Activated CD4-positive, alpha-beta T cell treated with anti-CD3 and anti-CD28 coated beads, Interleukin-2, amount 10 ng/mL, durations not matched to agents 24 days and 14 days (primary cell): ENCODE data around the gene ACTR10. TPM values are rescaled to one million over a fixed set of nuclear protein-coding genes. Genes with fewer than 3 reads are reported as not detected.

Experiments used
- DNase-seq: peaks from one replicate; pipeline ENCODE4 v3.0.0; 2022
- H3K27ac Mint-ChIP-seq: one replicate; pipeline ENCODE4 v1.8.0; 2022; ENCODE audit warnings: mild to moderate bottlenecking, mixed read lengths
- H3K27me3 Mint-ChIP-seq: one replicate; pipeline ENCODE4 v1.8.0; 2022; ENCODE audit warnings: mixed read lengths
- H3K36me3 Mint-ChIP-seq: one replicate; pipeline ENCODE4 v1.8.0; 2022; ENCODE audit warnings: low read depth, mild to moderate bottlenecking, mixed read lengths
- H3K4me1 Mint-ChIP-seq: one replicate; pipeline ENCODE4 v1.8.0; 2021; ENCODE audit warnings: mixed read lengths
- H3K4me3 Mint-ChIP-seq: one replicate; pipeline ENCODE4 v1.8.0; 2022; ENCODE audit warnings: mild to moderate bottlenecking, moderate library complexity, mixed read lengths
- H3K9me3 Mint-ChIP-seq: one replicate; pipeline ENCODE4 v1.8.0; 2021; ENCODE audit warnings: mixed read lengths
- intact Hi-C: fragments of 100-400 bp; cut with micrococcal nuclease; formaldehyde crosslinking; loops from one replicate; pipeline ENCODE4 v1.15.1; 2023
- total RNA-seq: library from RNA; stranded (reverse); gene quantifications from 2 replicates; pipeline ENCODE4 v1.2.3, GENCODE V29; 2022

The ACTR10 gene
- total RNA-seq, 1 donor from 2014 or later: 40.5 TPM

DNA sequence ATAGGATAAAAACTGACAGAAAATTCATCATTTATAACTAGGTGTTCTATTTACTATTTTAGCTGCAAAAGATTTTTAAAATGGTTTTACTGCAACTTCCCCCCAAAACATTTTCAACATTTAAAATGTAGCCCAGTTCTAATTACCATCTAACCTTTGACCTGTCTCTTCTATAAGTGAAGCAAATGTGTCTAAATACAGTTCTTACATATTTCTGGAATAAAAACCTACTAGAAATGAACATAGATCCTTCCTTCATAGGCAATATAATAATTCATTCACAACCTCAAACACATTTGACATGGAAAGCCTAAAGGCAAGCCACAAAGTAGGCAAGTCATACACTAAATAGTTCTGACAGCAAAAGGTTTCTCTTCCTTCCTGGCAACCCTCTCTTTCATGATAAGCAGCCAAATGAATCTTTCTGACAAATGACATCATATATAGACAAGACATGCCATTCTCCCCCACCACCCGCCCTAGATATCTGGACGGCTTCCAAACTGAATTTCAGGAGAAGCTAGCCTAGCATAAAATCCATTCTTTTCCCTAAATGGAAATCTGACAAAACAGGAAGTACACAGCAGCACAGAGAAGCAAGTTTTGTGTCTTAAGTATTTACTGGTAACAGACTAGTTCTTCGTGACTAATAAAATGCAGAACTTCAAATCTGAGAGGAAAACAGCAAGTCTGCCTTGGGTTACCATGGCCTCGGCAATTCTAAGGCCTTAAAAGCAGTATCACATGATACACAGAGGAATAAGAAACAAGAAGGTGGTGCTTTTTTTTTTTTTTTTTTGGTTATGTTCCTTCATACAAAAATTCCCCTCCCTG is 81.2 kb downstream of the ACTR10 start:
- Mint-ChIP-seq H3K4me1 (peaks cover 51% of the 10 kb centered on the region), H3K9me3 (no peaks in the 10 kb centered on the region), H3K27me3 (no peaks in the 10 kb centered on the region), H3K27ac (peak overlapping the region; percentile 96), H3K36me3 (peaks cover 59% of the 10 kb centered on the region), H3K4me3 (peak overlapping the region; percentile 69)
- intact Hi-C loops: loop anchor here (1.0 to 2.0 kb wide), 2 partner anchors 16 to 36 kb away; partner anchors contain the start of gene PSMA3
- peak; percentile 75 for DNase-seq

DNA sequence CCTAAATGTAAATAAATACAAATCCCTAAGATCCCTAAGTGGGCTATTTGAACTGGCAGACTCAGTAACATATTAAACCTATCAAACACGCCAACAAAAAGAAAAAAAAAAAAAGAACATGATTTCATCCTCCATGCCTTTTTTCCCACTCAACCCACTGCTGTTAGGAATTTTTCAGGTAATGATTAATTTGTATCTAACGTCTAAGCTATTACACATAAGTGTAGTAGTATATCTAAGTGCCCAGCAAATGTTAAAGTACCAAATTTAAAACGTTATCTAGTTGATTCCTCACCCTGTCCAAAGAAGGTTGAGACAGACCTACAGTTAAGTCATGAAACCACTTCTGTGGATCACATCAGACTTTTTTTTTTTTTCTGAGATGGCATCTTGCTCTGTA is 82.0 kb downstream of the ACTR10 start:
- intact Hi-C loops: loop anchor here (1.0 to 2.0 kb wide), 2 partner anchors 15 to 37 kb away; partner anchors contain the start of gene PSMA3
- Mint-ChIP-seq H3K9me3 (no peaks in the 10 kb centered on the region), H3K4me3 (peak overlapping the region; percentile 69), H3K36me3 (peaks cover 60% of the 10 kb centered on the region), H3K27ac (peak overlapping the region; percentile 96), H3K27me3 (no peaks in the 10 kb centered on the region), H3K4me1 (peaks cover 44% of the 10 kb centered on the region)
- DNase-seq: no peak

DNA sequence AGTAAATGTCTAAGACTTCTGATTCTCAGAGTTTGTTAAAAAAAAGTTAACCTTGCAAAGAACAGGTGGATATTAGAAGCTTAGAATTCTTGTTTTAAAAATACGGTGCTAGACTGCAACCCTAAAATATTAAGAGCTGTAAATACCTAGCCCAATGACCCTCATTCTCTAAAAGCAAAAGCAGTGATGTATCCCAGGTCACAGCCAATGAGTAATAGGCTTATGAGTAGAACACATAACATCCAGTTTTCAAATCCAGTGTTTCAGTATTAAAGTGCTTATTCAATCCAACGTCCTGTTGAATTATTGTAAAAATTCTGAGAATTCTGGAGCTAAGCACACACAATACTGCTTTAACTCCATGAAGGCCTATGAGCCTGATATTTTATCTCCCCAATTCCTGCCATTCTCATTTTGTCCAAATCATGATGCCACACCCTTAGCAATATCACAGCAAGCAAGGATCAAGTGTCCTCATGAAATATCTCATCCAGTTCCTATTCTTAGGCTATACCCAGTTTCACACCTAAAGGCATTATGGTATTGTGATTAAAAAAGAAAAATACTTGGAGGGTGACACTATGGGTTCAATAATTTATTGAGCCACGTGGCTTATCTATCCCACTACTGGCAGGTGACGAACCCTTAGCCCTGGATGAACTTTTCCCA is 83.1 kb downstream of the ACTR10 start:
- Mint-ChIP-seq H3K27ac (peak overlapping the region; percentile 29), H3K9me3 (no peaks in the 10 kb centered on the region), H3K36me3 (peaks cover 64% of the 10 kb centered on the region), H3K4me3 (no peak overlapping the region), H3K27me3 (no peaks in the 10 kb centered on the region), H3K4me1 (peaks cover 47% of the 10 kb centered on the region)
- peak; percentile 20 for DNase-seq
- intact Hi-C loops: no loop called here

DNA sequence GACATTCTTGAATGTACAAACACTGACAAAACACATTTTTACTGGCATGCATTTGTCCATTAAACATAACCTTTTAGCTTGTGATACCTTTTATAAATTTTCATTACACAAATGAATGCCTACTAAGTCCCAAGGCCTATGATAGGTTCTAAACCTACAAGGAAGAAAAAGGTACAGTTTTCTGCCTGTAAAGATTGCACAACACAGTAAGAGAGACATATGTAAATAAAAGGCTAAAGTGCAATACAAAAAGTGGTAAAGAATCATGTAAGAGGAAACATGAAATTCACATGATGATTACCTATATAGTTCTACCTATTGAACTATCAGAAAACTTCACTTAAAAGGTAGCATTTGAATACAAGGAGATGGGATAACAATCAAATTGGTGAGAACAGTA is 83.8 kb downstream of the ACTR10 start:
- H3K27ac Mint-ChIP-seq: peak overlapping the region; percentile 26
- DNase-seq: no peak
- H3K27me3 Mint-ChIP-seq: no peaks in the 10 kb centered on the region
- intact Hi-C loops: no loop called here
- H3K9me3 Mint-ChIP-seq: no peaks in the 10 kb centered on the region
- H3K36me3 Mint-ChIP-seq: peaks cover 67% of the 10 kb centered on the region
- peaks cover 51% of the 10 kb centered on the region for H3K4me1 Mint-ChIP-seq
- H3K4me3 Mint-ChIP-seq: no peak overlapping the region

DNA sequence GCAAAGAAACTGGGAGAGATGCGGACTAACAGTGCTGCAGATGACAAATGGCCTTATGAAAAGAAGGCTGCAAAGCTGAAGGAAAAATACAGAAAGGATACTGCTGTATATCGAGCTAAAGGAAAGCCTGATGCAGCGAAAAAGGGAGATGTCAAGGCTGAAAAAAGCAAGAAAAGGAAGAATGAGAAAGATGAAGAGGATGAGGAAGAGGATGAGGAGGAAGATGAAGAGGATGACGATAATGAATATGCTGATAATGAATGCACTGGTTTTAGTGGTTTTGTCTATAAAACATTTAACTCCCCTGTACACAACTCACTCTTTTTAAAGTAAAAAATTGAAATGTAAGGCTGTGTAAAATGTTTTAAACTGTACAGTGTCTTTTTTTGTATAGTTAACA is 85.2 kb downstream of the ACTR10 start:
- Mint-ChIP-seq H3K4me3 (no peak overlapping the region), H3K36me3 (peaks cover 68% of the 10 kb centered on the region), H3K27me3 (no peaks in the 10 kb centered on the region), H3K27ac (peak overlapping the region; percentile 31), H3K4me1 (peaks cover 55% of the 10 kb centered on the region), H3K9me3 (no peaks in the 10 kb centered on the region)
- intact Hi-C loops: no loop called here
- no peak for DNase-seq

Other genes starting within 250 kb of the ACTR10 start
- 0.12 TPM in 1 of 2 replicates, not detected in the other for gene ARMH4, start 47.9 kb upstream of the ACTR10 start, total RNA-seq
- 474 and 479 TPM in 2 replicates for gene PSMA3, start 44.7 kb downstream of the ACTR10 start, total RNA-seq
- gene ARID4A, start 98.4 kb downstream of the ACTR10 start, total RNA-seq: 18.7 and 20.3 TPM in 2 replicates
- gene TOMM20L, start 195.8 kb downstream of the ACTR10 start, total RNA-seq: not detected in 2 replicates
- 67.7 and 71.8 TPM in 2 replicates for gene TIMM9, start 227.4 kb downstream of the ACTR10 start, total RNA-seq
- gene KIAA0586, start 227.6 kb downstream of the ACTR10 start, total RNA-seq: 19.8 and 20.9 TPM in 2 replicates